HG02610 (cell line): ENCODE measurements around the gene CSNK2A2.

Experiments used
- ATAC-seq: cut with Tn5 transposase; IDR thresholded peaks from one replicate; pipeline ENCODE4 v1.9.1; 2021; ENCODE audit warnings: mild to moderate bottlenecking, moderate library complexity; ENCODE audit not compliant: unreplicated experiment

The CSNK2A2 gene

DNA sequence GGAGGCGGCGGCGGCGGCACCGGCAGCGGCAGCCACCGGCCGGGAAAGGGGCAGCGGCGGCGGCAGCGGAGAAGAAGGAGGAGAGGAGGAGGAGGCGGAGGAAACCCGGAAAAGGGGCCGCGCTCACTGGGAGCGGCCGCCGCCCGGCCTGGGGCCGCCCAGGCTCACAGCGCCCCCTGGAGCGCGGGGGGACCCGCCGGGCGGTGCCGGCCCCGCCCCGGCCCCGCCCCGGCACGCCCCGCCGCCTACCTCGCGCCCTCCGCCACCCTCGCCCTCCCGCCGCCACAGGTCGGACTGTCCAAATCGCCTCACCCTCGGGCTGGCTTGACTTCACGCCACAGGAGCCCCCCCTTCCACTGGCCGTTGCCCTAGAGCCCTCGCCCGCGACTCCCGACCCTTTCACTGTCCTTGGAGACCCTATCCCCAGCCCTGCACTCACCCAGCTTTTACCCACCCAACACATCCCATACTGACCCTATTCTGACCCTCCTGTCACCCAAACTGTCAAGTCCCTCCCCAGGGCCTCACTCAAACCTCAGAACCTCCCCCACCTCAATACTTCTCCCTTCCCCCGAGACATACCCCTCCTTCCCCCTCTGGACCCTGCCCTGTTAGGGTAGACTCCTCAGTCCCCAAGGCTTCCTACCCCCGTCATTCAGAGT is at the start of gene CSNK2A2:
CSNK2A2 (minus strand) TSS at position 85 of the 662 bp plus-strand sequence. CDS start 370 bp downstream, outside the sequence.
- ATAC-seq = peak; percentile 95

DNA sequence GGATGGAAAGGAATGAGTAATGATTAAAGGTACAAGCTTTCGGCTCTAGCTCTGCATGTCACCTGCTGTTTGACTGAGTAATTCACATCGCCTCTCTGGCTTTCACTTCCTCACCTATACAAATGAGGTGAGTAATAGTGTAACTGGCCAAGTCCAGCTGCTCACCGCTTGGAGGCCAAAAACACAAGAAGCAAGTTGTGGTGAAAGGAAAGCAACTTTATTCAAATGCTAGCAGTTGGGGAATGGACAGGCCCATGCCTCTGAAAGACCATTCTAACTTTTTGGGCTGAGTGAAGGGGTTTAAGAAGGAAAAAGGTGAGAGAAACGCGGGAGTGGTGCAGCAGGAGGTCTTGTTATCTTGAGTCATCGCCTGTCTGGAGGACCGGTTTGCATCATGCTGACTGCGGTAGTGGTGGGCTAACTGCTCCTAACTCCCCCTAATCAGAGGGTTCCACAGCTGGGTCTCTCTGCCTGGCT is 45.7 kb upstream of the CSNK2A2 start:
- peak; percentile 98 for ATAC-seq

DNA sequence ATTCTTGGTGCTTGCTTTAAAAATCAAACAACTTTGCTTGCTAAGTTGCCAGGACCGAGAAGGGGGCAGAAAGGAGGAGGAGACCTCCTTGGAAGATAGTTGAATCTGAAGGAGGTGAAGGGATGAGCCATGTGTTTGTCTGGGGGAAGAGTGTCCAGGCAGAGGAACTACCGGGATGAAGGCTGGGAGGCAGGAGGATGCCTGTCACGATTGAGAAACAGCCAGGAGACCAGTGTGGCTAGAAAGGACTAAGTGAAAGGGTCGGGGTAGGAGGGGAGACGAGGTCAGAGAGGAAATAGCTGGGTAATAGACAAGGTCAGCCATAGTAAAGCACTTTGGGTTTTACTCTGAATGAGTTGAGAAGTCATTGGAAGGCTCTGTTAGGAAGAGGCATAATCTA is 38.9 kb upstream of the CSNK2A2 start:
- ATAC-seq = no peak

DNA sequence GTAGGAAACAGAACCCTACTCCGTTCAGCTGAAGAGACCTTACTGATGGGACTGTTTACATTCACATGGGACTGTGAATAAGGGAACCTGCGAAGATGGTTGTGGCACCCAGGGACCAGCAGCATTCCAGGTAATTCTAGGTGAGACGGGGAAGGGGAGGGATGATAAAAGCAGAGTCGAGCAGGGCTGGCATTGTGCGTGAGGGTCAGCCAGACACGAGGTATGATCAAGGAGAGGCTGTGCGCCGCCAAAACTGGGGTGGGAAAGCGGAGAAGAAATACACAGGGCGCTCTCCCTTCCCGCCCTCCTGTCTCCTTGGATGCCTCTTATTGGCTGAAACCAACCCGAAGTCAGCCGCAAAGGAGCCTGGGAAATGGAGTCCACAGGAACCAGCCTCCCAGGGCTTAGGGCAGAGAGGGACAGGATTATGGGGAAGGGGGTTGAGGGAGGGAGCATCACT is 38.4 kb upstream of the CSNK2A2 start:
- ATAC-seq = peak; percentile 96

DNA sequence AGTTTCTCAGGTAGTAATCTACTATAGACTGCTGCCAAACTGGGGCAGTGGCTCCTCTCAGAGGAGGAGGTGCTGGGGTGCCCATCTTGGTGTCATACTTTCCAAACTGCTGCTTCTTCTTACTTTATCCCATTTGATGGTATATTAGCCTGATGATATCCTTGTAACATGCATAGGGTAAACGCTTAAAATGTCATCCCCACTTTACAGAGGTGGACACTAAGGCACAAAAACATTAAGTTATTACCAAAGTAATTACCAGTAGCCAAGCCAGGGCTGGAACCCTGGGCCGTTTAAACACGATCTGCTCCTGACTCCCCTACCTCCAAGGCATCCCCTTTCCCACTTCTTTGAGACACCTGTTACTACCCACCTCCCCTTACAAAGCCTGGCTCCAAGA is 37.8 kb upstream of the CSNK2A2 start:
- no peak for ATAC-seq

DNA sequence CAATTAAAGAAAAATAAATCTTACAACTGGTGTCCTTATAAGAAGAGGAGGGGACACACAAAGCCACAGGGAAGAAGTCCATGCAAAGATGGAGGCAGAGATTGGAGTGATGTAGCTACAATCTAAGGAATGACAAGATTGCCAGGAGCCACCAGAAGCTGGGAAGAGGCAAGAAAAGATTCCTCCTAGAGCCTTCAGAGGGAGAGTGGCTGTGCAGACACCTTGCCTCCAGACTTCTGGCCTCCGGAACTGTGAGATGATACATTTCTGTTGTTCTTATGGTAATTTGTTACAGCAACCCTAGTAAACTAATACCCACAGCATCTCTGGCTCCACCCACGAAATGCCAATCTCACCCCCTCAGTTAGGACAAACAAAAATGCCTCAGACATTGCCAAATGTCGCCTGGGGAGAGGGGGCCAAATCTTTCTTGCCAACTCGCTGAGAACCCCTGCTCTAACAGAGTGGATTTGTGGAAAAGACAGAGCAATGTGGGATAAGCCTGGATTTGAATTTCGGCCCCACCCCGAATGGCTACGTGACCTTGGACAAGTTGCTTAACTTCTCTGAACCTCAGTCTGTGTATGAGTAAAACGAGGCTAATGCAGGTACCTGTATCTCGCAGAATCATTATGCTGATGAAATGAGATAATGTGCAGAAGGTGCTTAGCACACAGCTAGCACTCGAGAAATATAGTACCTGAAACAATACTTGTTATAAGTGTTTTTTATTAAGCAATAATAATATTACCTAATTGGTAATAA is 37.1 kb upstream of the CSNK2A2 start:
- no peak for ATAC-seq

DNA sequence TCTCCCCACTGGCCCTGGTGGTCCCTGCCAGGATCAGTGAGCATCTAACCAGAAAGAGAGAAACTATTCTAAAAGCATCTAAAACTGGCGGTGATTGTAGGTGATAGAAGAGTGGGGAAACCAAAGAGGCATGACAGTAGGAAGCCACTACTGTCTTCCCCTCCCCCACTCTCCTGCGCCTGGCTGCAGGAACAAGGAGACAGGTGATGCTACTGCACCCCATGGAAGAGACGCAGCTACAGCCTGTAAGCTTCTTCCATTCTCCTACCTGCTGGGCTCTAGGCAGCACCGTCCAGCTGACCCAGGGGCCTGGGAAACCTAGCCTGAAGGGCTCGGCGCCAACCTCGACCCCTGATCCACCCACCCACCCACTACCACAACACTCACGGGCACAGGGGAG is 32.4 kb upstream of the CSNK2A2 start:
- ATAC-seq = no peak

DNA sequence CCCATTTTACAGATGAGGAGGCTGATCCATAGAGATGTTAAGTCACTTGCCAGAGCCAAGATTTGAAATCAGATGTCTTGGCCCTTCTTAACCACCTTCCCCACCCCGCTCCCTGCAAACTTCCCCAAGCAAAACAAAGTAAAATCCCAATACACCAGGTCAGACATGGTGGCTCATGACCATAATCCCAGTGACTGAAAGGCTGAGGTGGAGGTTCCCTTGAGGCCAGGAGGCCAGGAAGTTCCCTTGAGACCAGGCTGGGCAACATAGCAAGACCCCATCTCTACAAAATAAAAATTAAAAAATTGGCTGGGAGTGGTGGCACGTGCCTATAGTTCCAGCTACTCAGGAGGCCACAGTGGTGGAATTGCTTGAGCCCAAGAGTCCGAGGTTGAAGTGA is 28.9 kb upstream of the CSNK2A2 start:
- no peak for ATAC-seq

DNA sequence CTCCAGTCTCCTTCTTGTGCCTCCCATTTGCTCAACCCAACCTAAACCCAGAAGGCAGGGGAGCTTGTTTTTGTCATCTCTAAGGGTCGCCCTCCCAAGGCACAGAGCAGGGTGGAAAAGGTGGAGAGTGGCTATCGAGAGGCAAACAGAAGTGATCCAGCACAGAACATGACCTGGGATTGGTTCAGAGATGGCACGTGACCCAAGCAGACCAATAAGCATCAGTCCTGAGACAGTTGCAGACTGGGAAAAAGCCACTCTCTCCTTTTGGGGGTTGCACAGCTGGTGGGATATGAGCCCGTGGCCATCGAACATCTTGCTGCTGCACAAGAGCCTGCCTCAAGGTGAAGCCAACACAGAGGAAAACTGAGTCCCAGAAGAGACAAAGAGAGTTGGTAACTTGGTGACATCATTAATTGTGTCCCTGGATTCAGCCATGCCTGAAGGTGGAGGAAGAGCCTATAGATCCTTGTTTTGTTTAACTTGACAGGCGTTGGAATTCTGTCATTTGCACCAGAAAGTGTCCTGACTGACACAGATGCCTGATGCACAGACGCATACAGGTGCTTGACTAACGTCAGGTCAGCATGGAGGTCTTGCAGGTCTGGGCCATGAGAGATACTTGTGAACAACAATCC is 28.2 kb upstream of the CSNK2A2 start:
- no peak for ATAC-seq

DNA sequence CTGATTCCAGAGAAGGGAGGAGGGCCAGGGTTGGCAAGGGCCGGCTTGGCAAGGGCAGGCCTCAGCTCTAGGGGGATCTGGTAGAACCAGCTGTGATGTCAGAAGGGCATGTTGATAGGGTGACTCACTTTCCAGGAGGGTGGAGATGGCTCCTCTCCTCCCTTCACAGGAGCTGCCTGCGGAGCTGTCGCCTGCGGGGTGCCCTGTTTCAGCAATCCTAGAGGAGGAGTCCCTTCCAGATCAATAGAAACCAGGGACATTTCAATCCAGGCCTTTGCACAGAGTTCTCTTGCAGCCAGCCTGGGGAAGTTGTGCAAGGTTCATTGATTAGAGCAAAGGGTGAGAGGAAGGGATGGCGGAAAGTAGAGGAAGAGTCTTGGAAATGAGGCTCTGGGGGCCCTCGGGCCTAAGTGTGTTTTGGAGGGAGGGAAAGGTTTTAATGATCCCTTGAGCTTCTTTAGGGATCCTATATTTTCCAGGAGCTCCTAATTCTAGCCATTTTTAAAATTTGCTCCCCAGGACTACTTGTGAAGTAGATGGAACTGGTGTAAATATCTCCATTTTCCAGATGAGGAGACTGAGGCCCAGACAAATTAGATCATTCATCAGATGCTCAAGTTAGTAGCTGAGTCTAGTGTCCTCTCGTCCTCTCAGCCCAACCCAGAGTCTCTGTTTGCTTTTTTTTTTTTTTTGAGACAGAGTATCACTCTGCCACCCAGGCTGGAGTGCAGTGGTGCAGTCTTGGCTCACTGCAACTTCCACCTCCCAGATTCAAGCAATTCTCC is 24.8 kb upstream of the CSNK2A2 start:
- no peak for ATAC-seq

DNA sequence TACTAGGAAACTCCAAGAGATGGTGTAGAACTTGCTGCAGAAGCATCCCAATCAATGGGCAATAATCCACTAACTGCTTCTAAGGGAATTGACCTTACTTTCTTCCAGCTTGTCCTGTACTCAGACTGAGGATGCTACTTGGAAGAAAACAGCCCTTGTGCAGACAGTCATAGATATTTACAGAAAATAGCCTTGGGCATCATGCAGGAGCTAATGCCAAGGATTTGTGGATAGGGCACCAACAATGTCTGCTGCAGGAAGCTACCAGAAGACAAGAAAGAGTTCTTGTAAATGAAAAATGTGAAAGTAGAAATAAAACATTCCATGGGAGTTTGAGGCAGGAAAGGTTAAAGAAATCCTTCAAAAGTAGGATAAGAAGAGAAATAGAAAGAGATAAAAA is 21.5 kb upstream of the CSNK2A2 start:
- no peak for ATAC-seq

DNA sequence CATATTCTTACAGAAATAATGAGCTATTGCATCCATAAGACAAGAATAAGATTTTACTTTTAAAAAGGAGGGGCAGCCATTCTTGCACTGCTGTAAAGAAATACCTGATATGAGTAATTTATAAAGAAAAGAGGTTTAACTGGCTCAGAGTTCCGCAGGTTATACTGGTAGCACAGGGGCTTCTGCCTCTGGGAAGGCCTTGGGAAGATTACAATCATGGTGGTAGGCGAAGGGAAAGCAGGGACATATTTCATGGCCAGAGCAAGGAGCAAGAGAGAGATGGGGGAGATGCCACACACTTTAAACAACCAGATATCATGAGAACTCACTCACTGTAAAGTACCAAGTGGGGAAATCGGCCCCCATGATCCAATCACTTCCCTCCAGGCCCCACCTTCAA is 20.9 kb upstream of the CSNK2A2 start:
- no peak for ATAC-seq

DNA sequence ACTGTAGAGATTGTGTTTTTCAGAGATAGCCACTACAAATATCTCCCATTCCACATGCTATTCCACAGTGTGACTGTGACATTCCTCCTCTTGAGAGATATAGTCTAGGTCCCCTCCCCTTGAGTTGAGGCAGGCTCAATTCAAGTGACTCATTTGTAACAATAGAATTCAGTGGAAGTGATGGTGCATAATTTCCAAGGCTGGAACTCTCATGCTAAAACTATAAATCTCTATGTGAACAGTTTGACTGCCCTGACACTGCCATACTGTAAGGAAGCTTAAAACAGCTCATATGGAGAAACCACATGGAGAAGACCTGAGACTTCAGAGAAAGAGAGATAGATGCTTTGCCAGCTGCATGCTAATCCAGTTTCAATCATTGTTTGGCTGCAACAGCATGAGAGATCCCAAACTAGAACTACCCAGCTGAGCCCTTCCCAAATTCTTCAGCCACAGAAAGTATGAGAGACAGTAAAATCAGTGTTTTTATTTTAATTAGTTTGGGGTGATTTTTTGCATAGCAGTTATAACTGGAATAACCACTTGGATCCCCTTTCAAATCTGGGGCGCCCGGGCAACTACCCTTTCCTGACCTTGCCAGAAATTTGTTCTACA is 19.5 kb upstream of the CSNK2A2 start:
- ATAC-seq = no peak

DNA sequence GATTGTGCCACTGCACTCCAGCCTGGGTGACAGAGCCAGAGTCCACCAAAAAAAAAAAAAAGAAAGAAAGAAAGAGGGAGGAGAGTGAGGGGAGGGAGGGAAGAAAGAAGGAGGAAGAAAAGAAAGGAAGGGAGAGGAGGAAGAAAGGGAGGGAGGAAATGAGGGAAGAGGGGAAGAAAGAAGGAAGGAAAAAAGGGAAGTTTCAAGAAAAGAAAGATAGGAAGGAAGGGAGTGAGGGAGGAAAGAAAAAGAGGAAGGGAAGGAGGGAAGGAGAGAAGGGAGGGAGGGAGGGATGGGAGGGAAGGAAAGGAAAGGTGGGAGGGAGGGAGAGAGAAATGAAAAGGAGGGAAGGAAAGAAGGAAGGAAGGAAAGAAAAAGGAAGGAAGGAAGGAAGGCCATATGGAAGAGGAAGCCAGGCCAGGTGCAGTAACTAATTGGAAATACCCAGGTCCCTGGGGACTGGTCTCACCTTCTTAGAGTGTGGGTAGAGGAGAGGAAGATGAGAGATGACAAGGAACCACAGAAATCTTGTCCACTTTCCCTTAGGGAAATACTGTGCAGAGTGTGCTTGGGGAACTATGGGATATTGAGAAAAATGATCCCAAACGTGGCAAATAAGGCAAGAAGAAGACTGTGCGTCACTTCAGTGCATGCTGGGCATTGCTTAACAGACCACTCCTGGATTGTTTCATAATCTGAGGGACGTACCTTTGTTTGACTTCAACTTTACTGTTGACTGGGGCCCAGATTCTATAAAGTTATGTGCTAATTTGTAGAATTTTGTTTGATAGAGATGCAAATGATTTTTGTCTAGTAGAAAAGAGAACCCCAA is 15.1 kb upstream of the CSNK2A2 start:
- ATAC-seq = peak; percentile 50

DNA sequence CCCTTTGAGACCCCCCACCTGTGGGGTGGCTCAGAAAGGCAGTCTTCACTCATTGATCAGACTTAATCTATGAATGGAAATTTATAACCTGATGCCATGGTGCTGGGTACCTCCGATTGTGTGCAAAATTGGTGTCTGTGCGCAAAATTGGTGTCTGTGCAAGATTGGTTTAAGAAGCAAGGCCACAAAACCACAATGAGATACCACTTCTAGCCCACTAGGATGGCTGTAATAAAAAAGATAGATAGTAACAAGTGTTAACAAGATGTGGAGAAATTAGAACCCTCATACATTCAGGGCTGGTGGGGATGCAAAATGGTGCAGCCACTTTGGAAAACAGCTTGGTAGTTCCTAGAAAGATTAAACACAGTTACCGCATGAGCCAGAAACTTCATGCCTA is 13.9 kb upstream of the CSNK2A2 start:
- no peak for ATAC-seq

DNA sequence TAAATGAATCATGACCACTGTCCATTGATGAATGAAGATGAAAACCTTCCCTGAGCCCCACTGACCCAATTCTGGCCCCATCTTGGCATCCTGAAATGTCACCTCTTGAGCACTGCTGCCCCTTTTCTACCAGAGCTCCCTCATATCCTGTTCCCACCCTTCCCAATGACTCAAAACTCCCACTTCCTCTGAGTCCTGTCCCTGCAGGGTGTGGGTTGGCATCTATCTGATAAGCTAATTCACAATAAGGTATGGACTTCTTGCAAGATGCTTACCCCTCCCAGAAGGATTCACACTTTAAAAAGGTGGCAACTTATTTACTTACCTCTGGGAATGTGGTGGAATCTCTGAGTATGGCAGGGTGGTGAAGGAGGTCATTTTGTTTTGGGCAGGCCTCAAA is 13.3 kb upstream of the CSNK2A2 start:
- no peak for ATAC-seq

DNA sequence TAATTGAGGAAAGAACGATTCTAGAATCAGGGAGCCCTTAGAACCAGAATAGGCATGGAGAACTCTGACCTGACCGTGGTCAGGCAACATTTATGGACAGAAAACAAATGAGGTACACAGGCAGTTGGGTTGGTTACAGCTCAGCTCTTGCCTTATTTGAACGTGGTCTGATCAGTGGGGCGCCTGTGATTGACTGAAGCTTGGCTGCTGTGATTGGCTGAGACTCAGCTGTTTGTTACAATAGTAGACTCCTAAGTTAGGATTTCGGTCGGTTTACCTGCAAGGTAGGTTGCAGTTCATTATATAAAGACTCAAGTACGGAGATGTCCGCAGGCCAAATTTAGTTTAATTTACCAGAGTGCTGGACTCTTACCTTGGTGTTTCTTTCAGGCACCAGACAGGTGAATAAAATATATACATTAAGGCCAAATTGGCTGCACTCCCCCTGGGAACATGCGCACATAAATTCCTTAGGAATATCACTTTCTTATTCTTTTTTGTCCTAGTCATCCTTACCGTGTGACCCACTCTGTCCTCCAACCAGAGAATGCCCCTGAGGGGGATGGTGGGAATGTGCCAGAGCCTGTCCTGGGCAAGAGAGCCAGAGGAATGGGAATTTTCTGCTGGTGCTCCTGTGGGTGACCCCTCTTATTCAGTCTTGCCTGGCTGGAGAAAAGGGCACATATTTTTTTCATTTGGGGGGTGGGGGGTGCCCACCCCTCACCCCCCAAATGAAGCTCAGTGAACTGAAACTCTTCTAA is 7.5 kb upstream of the CSNK2A2 start:
- no peak for ATAC-seq

DNA sequence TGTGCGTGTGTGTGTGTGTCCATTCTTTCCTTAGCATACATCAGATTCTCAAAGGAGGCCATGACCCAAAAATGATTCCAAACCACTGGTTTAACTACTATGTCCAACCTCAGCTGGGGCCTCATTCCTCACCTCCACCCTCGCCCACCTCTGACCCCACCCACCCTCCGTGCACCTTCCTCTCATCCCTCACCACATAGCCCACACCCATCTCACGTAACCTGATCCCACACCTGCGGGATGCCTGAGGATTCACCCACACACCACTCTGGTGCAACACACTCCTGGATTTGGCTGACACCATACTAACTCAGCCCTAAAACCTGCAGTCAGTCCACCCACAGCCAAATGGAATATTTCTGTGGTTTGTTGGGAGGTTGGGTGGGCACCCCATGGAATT is 3.3 kb upstream of the CSNK2A2 start:
- ATAC-seq = no peak
